Activated CD4-positive, alpha-beta memory T cell treated with anti-CD3 and anti-CD28 coated beads, Interleukin-2, amount 10 ng/mL, durations not matched to agents 7 days and 5 days (primary cell): ENCODE results near the gene TM7SF2. TPM values are rescaled to one million over a fixed set of nuclear protein-coding genes. Genes with fewer than 3 reads are reported as not detected.
A peak's percentile ranks its signal among the peaks of the same experiment; 100 is the strongest.
"Not testable (repeated sequence)": the region's sequence is repeated elsewhere in the genome, so short reads cannot be mapped to it uniquely, and the experiment has no call there.

Experiments
- CTCF ChIA-PET: fragments of 350-600 bp; sonication (Branson Sonifier 250); formaldehyde crosslinking; loops from one replicate; lab custom pipeline; 2021; ENCODE audit warnings: antibody characterized with exemption, inconsistent platforms; lab: Charles Lee
- POLR2A ChIA-PET: fragments of 350-600 bp; sonication (Branson Sonifier 250); formaldehyde crosslinking; loops from one replicate; lab custom pipeline; 2021; ENCODE audit warnings: antibody characterized with exemption; lab: Charles Lee
- DNase-seq: peaks from one replicate; pipeline ENCODE4 v3.0.0-alpha.2; 2020
- H3K27ac Mint-ChIP-seq: one replicate; pipeline ENCODE4 v1.8.0; 2021; ENCODE audit warnings: mild to moderate bottlenecking, mixed read lengths
- H3K27me3 Mint-ChIP-seq: one replicate; pipeline ENCODE4 v1.8.0; 2021; ENCODE audit warnings: mixed read lengths
- H3K36me3 Mint-ChIP-seq: one replicate; pipeline ENCODE4 v1.8.0; 2021; ENCODE audit warnings: low read depth, mixed read lengths
- H3K4me1 Mint-ChIP-seq: one replicate; pipeline ENCODE4 v1.8.0; 2021; ENCODE audit warnings: mixed read lengths
- H3K4me3 Mint-ChIP-seq: one replicate; pipeline ENCODE4 v1.8.0; 2021; ENCODE audit warnings: mild to moderate bottlenecking, mixed read lengths
- H3K9me3 Mint-ChIP-seq: one replicate; pipeline ENCODE4 v1.8.0; 2021; ENCODE audit warnings: mixed read lengths
- total RNA-seq, 2 experiments: library from RNA; stranded (reverse); gene quantifications; one replicate each; pipeline ENCODE4 v1.2.3, GENCODE V29; 2021

Gene TM7SF2
- total RNA-seq, 2 experiments from 2014 or later = 27.2 to 28.4 TPM

DNA sequence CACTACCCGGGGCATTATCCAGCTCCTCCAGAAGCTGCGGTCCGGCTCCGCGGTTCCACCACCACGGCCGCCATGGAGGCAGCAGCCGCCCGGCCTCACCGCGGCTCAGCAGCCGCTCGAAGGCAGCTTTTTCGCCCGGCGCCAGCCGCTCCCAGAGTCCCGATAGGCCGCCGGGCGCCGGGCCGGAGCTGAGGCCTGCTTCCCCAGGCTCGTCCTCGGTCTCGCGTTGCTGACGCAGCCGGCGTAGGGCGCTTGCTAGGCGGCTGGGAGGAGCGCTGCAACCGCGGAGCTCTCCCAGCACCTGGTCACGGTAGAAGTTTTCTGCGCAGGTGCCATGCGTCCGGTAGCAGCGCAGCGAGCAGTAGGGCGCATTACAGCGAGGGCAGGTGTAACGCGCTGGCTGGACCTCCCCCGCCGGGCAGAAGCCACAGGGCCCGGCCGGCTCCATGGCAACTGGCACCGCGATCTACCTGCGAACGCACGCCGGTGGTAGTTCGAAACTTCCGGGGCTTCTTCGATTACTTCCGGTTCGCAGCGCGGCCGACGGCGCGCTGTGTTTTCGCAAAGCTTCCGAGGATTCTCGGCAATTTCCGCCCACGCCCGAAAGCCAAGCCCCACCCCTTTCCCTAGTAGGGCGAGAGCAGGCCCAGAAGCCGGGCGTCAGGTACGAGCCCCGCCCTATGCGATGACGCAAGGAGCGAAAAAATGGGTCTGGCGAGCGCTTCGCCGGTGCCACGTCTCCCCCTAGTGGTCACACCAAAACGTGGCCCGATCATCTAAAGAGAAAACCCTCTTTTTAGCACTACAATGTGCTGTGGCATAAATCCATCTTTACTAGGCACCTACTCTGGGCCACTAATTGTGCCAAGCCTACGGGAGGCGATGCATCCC, 5.8 kb downstream of the TM7SF2 start, which contains the start of gene ZNHIT2:
Gene ZNHIT2 (minus strand): TSS at position 496 of the 891 bp plus-strand sequence. CDS start 48 bp downstream, at position 448.
- Mint-ChIP-seq H3K27me3 (no peaks in the 10 kb centered on the region), H3K4me1 (peaks cover 69% of the 10 kb centered on the region), H3K9me3 (no peaks in the 10 kb centered on the region), H3K27ac (peak within 1 kb of the TSS; percentile 95), H3K4me3 (peak within 1 kb of the TSS; percentile 90), H3K36me3 (peaks cover 56% of the 10 kb centered on the region)
- peak; percentile 100 for DNase-seq
- CTCF ChIA-PET = interaction anchor here (0.6 to 3.3 kb wide), 13 partner anchors 11 to 339 kb away, joined by 3 to 17 read pairs (median 4); partner anchors contain the start of genes ARL2, SAC3D1, SF1 and SNX15
- POLR2A ChIA-PET = interaction anchor here (0.6 to 4.7 kb wide), 30 partner anchors 9 to 498 kb away, joined by 3 to 49 read pairs (median 4); partner anchors contain the start of genes ARL2, CAPN1, CDCA5 and FAM89B

DNA sequence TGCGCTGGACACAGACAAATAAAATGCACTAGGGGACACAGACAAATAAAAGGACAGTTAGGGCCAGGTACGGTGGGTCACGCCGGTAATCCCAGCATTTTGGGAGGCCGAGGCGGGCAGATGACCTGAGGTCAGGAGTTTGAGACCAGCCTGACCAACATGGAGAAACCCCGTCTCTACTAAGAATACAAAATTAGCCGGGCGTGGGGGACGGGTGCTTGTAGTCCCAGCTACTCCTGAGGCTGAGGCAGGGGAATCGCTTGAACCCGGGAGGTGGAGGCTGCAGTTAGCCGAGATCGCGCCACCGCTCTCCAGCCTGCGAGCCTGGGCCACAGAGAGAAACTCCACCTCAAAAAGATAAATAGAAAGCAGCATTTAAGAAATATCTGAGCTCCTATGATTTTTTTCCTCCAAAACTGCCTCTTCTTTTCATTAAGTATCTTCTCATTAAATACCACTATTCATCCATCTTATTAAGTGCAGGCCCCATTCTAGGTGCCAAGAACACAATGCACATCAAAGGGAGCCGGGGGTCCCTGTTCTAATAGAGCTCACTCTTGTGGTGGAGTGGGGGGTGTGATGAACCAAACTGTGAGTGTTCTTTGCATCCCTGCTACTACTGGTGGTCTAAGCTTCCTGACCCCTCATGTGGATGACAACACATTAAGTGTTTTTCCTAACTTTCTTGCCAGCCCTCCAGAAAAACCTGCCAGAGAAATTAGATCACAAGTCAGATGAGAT, 6.6 kb downstream of the TM7SF2 start:
- CTCF ChIA-PET = interaction anchor here (0.7 to 3.3 kb wide), 7 partner anchors 16 to 381 kb away, joined by 3 to 17 read pairs (median 4); partner anchors contain the start of genes ARL2, MALAT1, SF1 and SNX15
- Mint-ChIP-seq H3K4me3 (peak overlapping the region; percentile 90), H3K36me3 (peaks cover 56% of the 10 kb centered on the region), H3K4me1 (peaks cover 71% of the 10 kb centered on the region), H3K27me3 (no peaks in the 10 kb centered on the region), H3K9me3 (no peaks in the 10 kb centered on the region), H3K27ac (peak overlapping the region; percentile 95)
- no peak for DNase-seq
- POLR2A ChIA-PET = interaction anchor here (0.8 to 4.7 kb wide), 20 partner anchors 8 to 454 kb away, joined by 3 to 49 read pairs (median 6); partner anchors contain the start of genes ARL2, CAPN1, CDCA5 and FAM89B

GRCh38 chr11:65118891-65119669, 7.4 kb downstream of the TM7SF2 start:
- Mint-ChIP-seq H3K27ac (peak overlapping the region; percentile 41), H3K4me1 (peaks cover 69% of the 10 kb centered on the region), H3K36me3 (peaks cover 57% of the 10 kb centered on the region)
- not testable (repeated sequence) for H3K4me3 Mint-ChIP-seq, H3K27me3 Mint-ChIP-seq, H3K9me3 Mint-ChIP-seq, DNase-seq
- CTCF ChIA-PET = interaction anchor here (0.7 to 3.3 kb wide), 4 partner anchors 15 to 380 kb away, joined by 3 to 17 read pairs (median 7); partner anchors contain the start of genes ARL2, MALAT1 and SYVN1
- POLR2A ChIA-PET = interaction anchor here (0.6 to 8.3 kb wide), 13 partner anchors 9 to 382 kb away, joined by 3 to 157 read pairs (median 10); partner anchors contain the start of genes ARL2, CAPN1, CDCA5 and POLA2

GRCh38 chr11:65119670-65119995, 8.0 kb downstream of the TM7SF2 start:
- Mint-ChIP-seq H3K9me3 (no peaks in the 10 kb centered on the region), H3K27ac (peak overlapping the region; percentile 98), H3K27me3 (no peaks in the 10 kb centered on the region), H3K4me3 (peak overlapping the region; percentile 27), H3K4me1 (peaks cover 73% of the 10 kb centered on the region), H3K36me3 (peaks cover 62% of the 10 kb centered on the region)
- ChIA-PET CTCF (interaction anchor here (3.2 kb wide), 1 partner anchor 8 kb away, joined by 36 read pairs; the partner anchor contains the start of gene TM7SF2), POLR2A (interaction anchor here (0.6 to 8.3 kb wide), 8 partner anchors 9 to 341 kb away, joined by 3 to 157 read pairs (median 19); partner anchors contain the start of genes CAPN1, CDCA5, POLA2 and SF1)
- no peak for DNase-seq

DNA sequence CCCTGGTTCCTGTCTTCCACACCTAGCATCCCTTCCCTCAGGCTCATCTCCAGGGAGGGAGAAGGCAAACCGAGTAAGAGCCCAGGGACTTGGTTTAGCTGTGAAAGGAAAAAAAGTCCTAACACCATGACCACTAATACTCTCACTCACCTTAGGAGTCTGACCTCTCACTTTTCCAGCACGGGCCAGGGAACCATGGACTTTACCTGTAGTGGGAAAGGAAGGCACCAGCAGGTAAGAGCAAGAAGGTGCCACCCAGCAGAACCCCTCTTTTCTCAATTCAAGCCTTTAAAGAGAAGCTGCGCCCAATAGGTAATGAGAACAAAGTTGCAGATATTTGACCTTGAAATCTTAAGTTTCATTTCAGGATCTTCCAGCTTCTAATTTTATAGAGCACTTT, 9.2 kb downstream of the TM7SF2 start:
- Mint-ChIP-seq H3K4me1 (peaks cover 69% of the 10 kb centered on the region), H3K27ac (peak overlapping the region; percentile 98), H3K27me3 (no peaks in the 10 kb centered on the region), H3K4me3 (peak overlapping the region; percentile 100), H3K36me3 (peaks cover 68% of the 10 kb centered on the region), H3K9me3 (no peaks in the 10 kb centered on the region)
- POLR2A ChIA-PET = interaction anchor here (0.9 to 8.3 kb wide), 13 partner anchors 10 to 343 kb away, joined by 3 to 157 read pairs (median 11); partner anchors contain the start of genes ARL2, CAPN1, CDCA5 and POLA2
- no peak for DNase-seq
- CTCF ChIA-PET = interaction anchor here (0.6 to 3.2 kb wide), 4 partner anchors 9 to 426 kb away, joined by 3 to 36 read pairs (median 12); partner anchors contain the start of genes ARL2 and TM7SF2

DNA sequence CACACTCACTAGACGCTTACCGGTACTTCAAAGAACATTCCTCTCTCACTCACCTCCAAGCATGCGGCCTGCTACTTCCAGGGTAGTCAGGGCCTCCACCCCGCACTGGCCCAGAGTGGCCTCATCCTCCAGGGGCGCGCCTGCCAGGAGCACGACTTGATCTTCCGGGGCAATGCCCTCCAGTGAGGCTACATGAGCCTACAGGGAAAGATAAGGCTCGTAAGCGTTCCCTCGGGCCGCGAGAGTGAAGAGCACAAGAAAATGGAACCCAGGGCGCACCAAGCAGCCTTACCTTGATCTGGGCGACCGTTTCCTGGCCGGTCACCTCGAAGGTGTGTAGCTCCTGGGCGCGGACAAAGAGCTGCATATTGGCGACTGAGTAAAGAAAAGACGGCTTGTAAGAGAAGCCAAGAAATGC, 9.8 kb downstream of the TM7SF2 start:
- peak; percentile 48 for DNase-seq
- Mint-ChIP-seq H3K27ac (peak overlapping the region; percentile 98), H3K36me3 (peaks cover 73% of the 10 kb centered on the region), H3K27me3 (no peaks in the 10 kb centered on the region), H3K4me3 (peak overlapping the region; percentile 100), H3K4me1 (peaks cover 63% of the 10 kb centered on the region), H3K9me3 (no peaks in the 10 kb centered on the region)
- ChIA-PET CTCF (interaction anchor here (0.9 to 3.2 kb wide), 12 partner anchors 10 to 433 kb away, joined by 3 to 36 read pairs (median 4); partner anchors contain the start of genes ARL2, CDC42EP2, CDCA5 and POLA2), POLR2A (interaction anchor here (0.8 to 8.3 kb wide), 27 partner anchors 8 to 737 kb away, joined by 3 to 157 read pairs (median 4); partner anchors contain the start of genes ARL2, CAPN1, CDCA5 and DPF2)

GRCh38 chr11:65121865-65122696, 10.4 kb downstream of the TM7SF2 start, which contains the start of the genes FAU and MRPL49:
Gene FAU, minus strand, starts transcription at chr11:65122134. Its CDS starts 321 bp downstream, at chr11:65121813.
Gene MRPL49, plus strand, starts transcription at chr11:65122321. Its CDS starts 26 bp downstream, at chr11:65122347.
- Mint-ChIP-seq H3K27me3 (no peaks in the 10 kb centered on the region), H3K9me3 (no peaks in the 10 kb centered on the region)

DNA sequence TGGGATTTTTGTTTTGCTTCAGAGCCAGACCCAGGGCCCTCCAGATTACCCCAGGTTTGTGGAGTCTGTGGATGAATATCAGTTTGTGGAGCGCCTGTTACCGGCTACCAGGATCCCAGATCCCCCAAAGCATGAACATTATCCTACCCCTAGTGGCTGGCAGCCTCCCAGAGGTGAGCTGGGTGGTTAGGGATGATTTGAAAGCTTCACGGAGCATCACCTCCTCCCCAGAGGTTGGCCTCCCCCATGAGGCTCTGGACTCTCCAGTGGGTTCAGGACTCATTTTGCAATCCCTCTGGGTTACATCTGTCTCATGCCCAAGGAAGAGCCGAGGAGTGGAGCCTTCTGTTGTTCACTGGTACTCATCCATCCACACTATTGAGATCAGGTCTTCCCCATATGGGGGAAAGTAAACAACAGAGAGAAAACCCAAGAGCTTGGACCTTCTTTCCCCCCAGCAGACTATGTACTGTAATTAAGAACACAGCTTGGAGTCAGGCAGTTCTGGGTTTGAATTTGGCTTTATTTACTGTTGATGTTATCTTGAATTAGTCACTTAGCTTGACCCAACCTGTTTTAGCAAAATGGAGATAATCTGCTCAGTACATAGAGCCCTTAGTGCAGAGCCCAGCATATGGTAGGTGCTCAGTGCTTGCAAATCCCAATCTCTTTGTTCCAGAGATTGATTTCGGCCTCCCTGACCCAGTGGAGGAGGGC, 13.0 kb downstream of the TM7SF2 start:
- H3K9me3 Mint-ChIP-seq = no peaks in the 10 kb centered on the region
- ChIA-PET POLR2A (interaction anchor here (8.3 kb wide), 1 partner anchor 9 kb away, joined by 157 read pairs; the partner anchor contains the start of gene SYVN1), CTCF (interaction anchor here (1.0 to 1.5 kb wide), 2 partner anchors 10 to 12 kb away, joined by 3 to 7 read pairs; partner anchors contain the start of gene SYVN1)
- H3K27ac Mint-ChIP-seq = no peak overlapping the region
- no peaks in the 10 kb centered on the region for H3K27me3 Mint-ChIP-seq
- peaks cover 43% of the 10 kb centered on the region for H3K4me1 Mint-ChIP-seq
- DNase-seq = no peak
- H3K36me3 Mint-ChIP-seq = peaks cover 69% of the 10 kb centered on the region
- H3K4me3 Mint-ChIP-seq = peak overlapping the region; percentile 38

More at GRCh38 chr11:65121865-65122696, 10.4 kb downstream of the TM7SF2 start, which contains the start of the genes FAU and MRPL49:
- peak within 1 kb of the TSS; percentile 100 for H3K4me3 Mint-ChIP-seq
- peak within 1 kb of the TSS; percentile 98 for H3K27ac Mint-ChIP-seq
- peaks cover 59% of the 10 kb centered on the region for H3K4me1 Mint-ChIP-seq
- peaks cover 75% of the 10 kb centered on the region for H3K36me3 Mint-ChIP-seq
- POLR2A ChIA-PET = interaction anchor here (0.8 to 8.3 kb wide), 28 partner anchors 8 to 737 kb away, joined by 3 to 157 read pairs (median 4); partner anchors contain the start of genes ARL2, CAPN1, CDCA5 and DPF2
- peak; percentile 99 for DNase-seq
- CTCF ChIA-PET = interaction anchor here (0.9 to 3.2 kb wide), 12 partner anchors 10 to 433 kb away, joined by 3 to 36 read pairs (median 4); partner anchors contain the start of genes ARL2, CDC42EP2, CDCA5 and POLA2

DNA sequence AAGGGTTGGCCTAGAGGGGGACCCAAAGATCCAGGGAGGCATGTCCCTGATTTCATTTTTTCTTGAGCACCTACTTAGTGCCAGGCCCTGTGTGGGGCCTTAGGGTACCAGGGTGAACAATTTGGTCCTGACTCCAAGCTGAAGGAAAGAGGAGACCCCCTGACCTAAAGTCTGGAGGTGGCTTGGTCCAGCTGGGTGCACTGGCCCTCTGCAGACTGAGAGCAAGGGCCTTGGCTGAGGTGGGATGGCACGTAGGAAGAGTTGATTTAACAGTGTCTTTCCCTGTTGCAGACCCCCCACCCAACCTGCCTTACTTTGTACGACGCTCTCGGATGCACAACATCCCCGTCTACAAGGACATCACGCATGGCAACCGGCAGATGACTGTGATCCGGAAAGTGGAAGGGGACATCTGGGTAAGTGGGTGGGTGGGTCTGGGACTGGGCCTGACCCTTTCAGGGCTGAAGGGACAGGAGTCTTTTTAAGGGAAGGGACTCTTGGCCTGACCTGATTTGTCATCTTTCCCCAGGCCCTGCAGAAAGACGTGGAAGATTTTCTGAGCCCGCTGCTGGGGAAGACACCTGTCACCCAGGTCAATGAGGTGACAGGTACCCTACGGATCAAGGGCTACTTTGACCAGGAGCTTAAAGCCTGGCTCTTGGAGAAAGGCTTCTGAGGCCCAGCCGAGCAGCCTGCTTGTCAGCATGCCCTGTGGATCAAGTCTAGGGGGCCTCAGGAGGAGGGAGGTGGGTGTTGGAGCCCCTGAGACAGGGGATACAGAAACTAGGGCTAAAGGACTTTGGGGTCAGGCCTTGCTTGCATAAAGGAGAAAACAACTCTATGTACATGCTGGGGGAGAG, 13.8 kb downstream of the TM7SF2 start:
- Mint-ChIP-seq H3K27me3 (no peaks in the 10 kb centered on the region), H3K4me3 (no peak overlapping the region), H3K27ac (no peak overlapping the region), H3K36me3 (peaks cover 68% of the 10 kb centered on the region), H3K9me3 (no peaks in the 10 kb centered on the region), H3K4me1 (peaks cover 37% of the 10 kb centered on the region)
- POLR2A ChIA-PET = interaction anchor here (0.9 to 8.3 kb wide), 2 partner anchors 8 kb away, joined by 3 to 157 read pairs; partner anchors contain the start of genes SYVN1 and ZNHIT2
- no peak for DNase-seq
- CTCF ChIA-PET = interaction anchor here (1.0 to 1.5 kb wide), 2 partner anchors 9 to 13 kb away, joined by 3 to 7 read pairs; partner anchors contain the start of gene SYVN1
